D721Med (cell line): Measurements from ENCODE around the gene PNMA6E.
"Not testable (repeated sequence)": the region's sequence is repeated elsewhere in the genome, so short reads cannot be mapped to it uniquely, and the experiment has no call there.

ENCODE experiments used
- DNase-seq: peaks from one replicate; pipeline ENCODE4 v3.0.0; 2011; ENCODE audit warnings: low spot score; ENCODE audit not compliant: insufficient read length
- FAIRE-seq: peaks from 2 replicates; lab custom pipeline; 2011; peaks lifted over from hg19 to GRCh38; lab: Jason Lieb, UNC
- CTCF ChIP-seq: IDR thresholded peaks from 2 replicates; pipeline ENCODE4 v1.5.1; 2012; ENCODE audit warnings: mild to moderate bottlenecking, control low read depth; ENCODE audit not compliant: insufficient read depth; ENCODE audit errors: missing control alignments

Gene PNMA6E

GRCh38 chrX:153397256-153397960, 3.7 kb downstream of the PNMA6E start:
- DNase-seq: no peak
- TF ChIP-seq CTCF: no peak

GRCh38 chrX:153396320-153397195, 4.6 kb downstream of the PNMA6E start:
- DNase-seq (no peak), FAIRE-seq (no peak)
- TF ChIP-seq CTCF: no peak

More at GRCh38 chrX:153397256-153397960, 3.7 kb downstream of the PNMA6E start:
- no peak for FAIRE-seq

- no peak for TF ChIP-seq CTCF
- DNase-seq: no peak
- no peak for FAIRE-seq
Measured at GRCh38 chrX:153395613-153396319, 5.4 kb downstream of the PNMA6E start.

GRCh38 chrX:153394612-153395011, 6.5 kb downstream of the PNMA6E start:
- no peak for TF ChIP-seq CTCF
- FAIRE-seq (no peak), DNase-seq (no peak)

- DNase-seq (no peak), FAIRE-seq (no peak)
- no peak for TF ChIP-seq CTCF
Measured at GRCh38 chrX:153392642-153393321, 8.4 kb downstream of the PNMA6E start.

GRCh38 chrX:153389460-153389768, 11.7 kb downstream of the PNMA6E start:
- not testable (repeated sequence) for FAIRE-seq, DNase-seq
